ENCODE results near the gene KLF3.

KLF3 gene

GRCh38 chr4:38684951-38685844 is 21.2 kb downstream of the KLF3 start:
- no peak overlapping the region for H3K27ac ChIP-seq (ENCODE audit: low read depth, low read length, severe bottlenecking)
- peaks cover 92% of the 10 kb centered on the region for H3K36me3 ChIP-seq (ENCODE audit: control insufficient read depth, insufficient read depth, low read length)
- H3K4me1 ChIP-seq (ENCODE audit: control insufficient read depth, insufficient read depth, low read length, poor library complexity, severe bottlenecking): peaks cover 7% of the 10 kb centered on the region
- 100% methylated on average over 5 to 6 of the region's 8 CpGs for WGBS, 2 experiments (ENCODE audit: insufficient coverage in 2 of 2)
- no peaks in the 10 kb centered on the region for H3K9me3 ChIP-seq (ENCODE audit: control insufficient read depth, low read length)
- H3K4me3 ChIP-seq (ENCODE audit: extremely low read depth, insufficient read depth, low read length, poor library complexity, severe bottlenecking): no peak overlapping the region

GRCh38 chr4:38686682-38687081 is 22.7 kb downstream of the KLF3 start:
- Histone ChIP-seq H3K9me3 (ENCODE audit: control insufficient read depth, low read length) (no peaks in the 10 kb centered on the region), H3K36me3 (ENCODE audit: control insufficient read depth, insufficient read depth, low read length) (peaks cover 92% of the 10 kb centered on the region), H3K4me3 (ENCODE audit: extremely low read depth, insufficient read depth, low read length, poor library complexity, severe bottlenecking) (no peak overlapping the region), H3K4me1 (ENCODE audit: control insufficient read depth, insufficient read depth, low read length, poor library complexity, severe bottlenecking) (peaks cover 7% of the 10 kb centered on the region), H3K27ac (ENCODE audit: low read depth, low read length, severe bottlenecking) (no peak overlapping the region)
- 100% methylated on average over 1 to 2 of the region's 3 CpGs for WGBS, 2 experiments (ENCODE audit: insufficient coverage in 2 of 2)

GRCh38 chr4:38687571-38688011 is 23.6 kb downstream of the KLF3 start:
- H3K9me3 ChIP-seq (ENCODE audit: control insufficient read depth, low read length): no peaks in the 10 kb centered on the region
- H3K36me3 ChIP-seq (ENCODE audit: control insufficient read depth, insufficient read depth, low read length): peaks cover 93% of the 10 kb centered on the region
- H3K4me3 ChIP-seq (ENCODE audit: extremely low read depth, insufficient read depth, low read length, poor library complexity, severe bottlenecking): no peak overlapping the region
- 90 to 93% methylated on average over 3 of the region's 4 CpGs for WGBS, 2 experiments (ENCODE audit: insufficient coverage in 2 of 2)
- peaks cover 7% of the 10 kb centered on the region for H3K4me1 ChIP-seq (ENCODE audit: control insufficient read depth, insufficient read depth, low read length, poor library complexity, severe bottlenecking)
- H3K27ac ChIP-seq (ENCODE audit: low read depth, low read length, severe bottlenecking): no peak overlapping the region

GRCh38 chr4:38688676-38689355 is 24.8 kb downstream of the KLF3 start:
- Histone ChIP-seq H3K9me3 (ENCODE audit: control insufficient read depth, low read length) (no peaks in the 10 kb centered on the region), H3K4me3 (ENCODE audit: extremely low read depth, insufficient read depth, low read length, poor library complexity, severe bottlenecking) (no peak overlapping the region), H3K4me1 (ENCODE audit: control insufficient read depth, insufficient read depth, low read length, poor library complexity, severe bottlenecking) (peaks cover 7% of the 10 kb centered on the region), H3K36me3 (ENCODE audit: control insufficient read depth, insufficient read depth, low read length) (peaks cover 90% of the 10 kb centered on the region), H3K27ac (ENCODE audit: low read depth, low read length, severe bottlenecking) (no peak overlapping the region)
- 96 to 99% methylated on average over 21 to 24 of the region's 26 CpGs for WGBS, 2 experiments (ENCODE audit: insufficient coverage in 2 of 2)

- peaks cover 2% of the 10 kb centered on the region for H3K4me1 ChIP-seq (ENCODE audit: control insufficient read depth, insufficient read depth, low read length, poor library complexity, severe bottlenecking)
Measured at GRCh38 chr4:38691251-38692008, 27.4 kb downstream of the KLF3 start.

GRCh38 chr4:38692421-38692820 is 28.4 kb downstream of the KLF3 start:
- 100% methylated on average over 1 to 3 of the region's 4 CpGs for WGBS, 2 experiments (ENCODE audit: insufficient coverage in 2 of 2)
- Histone ChIP-seq H3K9me3 (ENCODE audit: control insufficient read depth, low read length) (no peaks in the 10 kb centered on the region), H3K27ac (ENCODE audit: low read depth, low read length, severe bottlenecking) (no peak overlapping the region), H3K36me3 (ENCODE audit: control insufficient read depth, insufficient read depth, low read length) (peaks cover 91% of the 10 kb centered on the region), H3K4me1 (ENCODE audit: control insufficient read depth, insufficient read depth, low read length, poor library complexity, severe bottlenecking) (no peaks in the 10 kb centered on the region), H3K4me3 (ENCODE audit: extremely low read depth, insufficient read depth, low read length, poor library complexity, severe bottlenecking) (no peak overlapping the region)

More at GRCh38 chr4:38691251-38692008, 27.4 kb downstream of the KLF3 start:
- WGBS, 2 experiments (ENCODE audit: insufficient coverage in 2 of 2): 89 to 92% methylated on average over 2 to 4 of the region's 9 CpGs
- no peak overlapping the region for H3K27ac ChIP-seq (ENCODE audit: low read depth, low read length, severe bottlenecking)
- no peak overlapping the region for H3K4me3 ChIP-seq (ENCODE audit: extremely low read depth, insufficient read depth, low read length, poor library complexity, severe bottlenecking)
- peaks cover 91% of the 10 kb centered on the region for H3K36me3 ChIP-seq (ENCODE audit: control insufficient read depth, insufficient read depth, low read length)
- H3K9me3 ChIP-seq (ENCODE audit: control insufficient read depth, low read length): no peaks in the 10 kb centered on the region

- Histone ChIP-seq H3K4me1 (ENCODE audit: control insufficient read depth, insufficient read depth, low read length, poor library complexity, severe bottlenecking) (no peaks in the 10 kb centered on the region), H3K36me3 (ENCODE audit: control insufficient read depth, insufficient read depth, low read length) (peaks cover 91% of the 10 kb centered on the region), H3K9me3 (ENCODE audit: control insufficient read depth, low read length) (no peaks in the 10 kb centered on the region), H3K4me3 (ENCODE audit: extremely low read depth, insufficient read depth, low read length, poor library complexity, severe bottlenecking) (no peak overlapping the region), H3K27ac (ENCODE audit: low read depth, low read length, severe bottlenecking) (no peak overlapping the region)
Measured at GRCh38 chr4:38693569-38693968, 29.6 kb downstream of the KLF3 start.

- WGBS, 2 experiments (ENCODE audit: insufficient coverage in 2 of 2): 93 to 94% methylated on average over 2 to 3 of the region's 3 CpGs
- Histone ChIP-seq H3K4me1 (ENCODE audit: control insufficient read depth, insufficient read depth, low read length, poor library complexity, severe bottlenecking) (no peaks in the 10 kb centered on the region), H3K27ac (ENCODE audit: low read depth, low read length, severe bottlenecking) (no peak overlapping the region), H3K9me3 (ENCODE audit: control insufficient read depth, low read length) (no peaks in the 10 kb centered on the region), H3K36me3 (ENCODE audit: control insufficient read depth, insufficient read depth, low read length) (peaks cover 89% of the 10 kb centered on the region), H3K4me3 (ENCODE audit: extremely low read depth, insufficient read depth, low read length, poor library complexity, severe bottlenecking) (no peak overlapping the region)
Measured at GRCh38 chr4:38694330-38694729, 30.3 kb downstream of the KLF3 start.

GRCh38 chr4:38695809-38696208 is 31.8 kb downstream of the KLF3 start:
- Histone ChIP-seq H3K4me1 (ENCODE audit: control insufficient read depth, insufficient read depth, low read length, poor library complexity, severe bottlenecking) (no peaks in the 10 kb centered on the region), H3K4me3 (ENCODE audit: extremely low read depth, insufficient read depth, low read length, poor library complexity, severe bottlenecking) (no peak overlapping the region), H3K36me3 (ENCODE audit: control insufficient read depth, insufficient read depth, low read length) (peaks cover 74% of the 10 kb centered on the region), H3K9me3 (ENCODE audit: control insufficient read depth, low read length) (no peaks in the 10 kb centered on the region), H3K27ac (ENCODE audit: low read depth, low read length, severe bottlenecking) (no peak overlapping the region)
- 90 to 100% methylated on average over 1 to 3 of the region's 3 CpGs for WGBS, 2 experiments (ENCODE audit: insufficient coverage in 2 of 2)

- 90 to 100% methylated on average over 1 to 2 of the region's 2 CpGs for WGBS, 2 experiments (ENCODE audit: insufficient coverage in 2 of 2)
- H3K4me3 ChIP-seq (ENCODE audit: extremely low read depth, insufficient read depth, low read length, poor library complexity, severe bottlenecking): no peak overlapping the region
- no peaks in the 10 kb centered on the region for H3K4me1 ChIP-seq (ENCODE audit: control insufficient read depth, insufficient read depth, low read length, poor library complexity, severe bottlenecking)
- no peak overlapping the region for H3K27ac ChIP-seq (ENCODE audit: low read depth, low read length, severe bottlenecking)
- H3K36me3 ChIP-seq (ENCODE audit: control insufficient read depth, insufficient read depth, low read length): peaks cover 65% of the 10 kb centered on the region
- no peaks in the 10 kb centered on the region for H3K9me3 ChIP-seq (ENCODE audit: control insufficient read depth, low read length)
Measured at GRCh38 chr4:38696697-38697096, 32.7 kb downstream of the KLF3 start.

Measured in mesodermal cell (in vitro differentiated cells).